Epidermal melanocyte (primary cell): ENCODE data around the gene SLIT1.

Source experiments
- DNase-seq: peaks from one replicate; pipeline ENCODE4 v3.0.0; 2011; ENCODE audit warnings: low spot score; ENCODE audit not compliant: insufficient read length

SLIT1 gene

DNA sequence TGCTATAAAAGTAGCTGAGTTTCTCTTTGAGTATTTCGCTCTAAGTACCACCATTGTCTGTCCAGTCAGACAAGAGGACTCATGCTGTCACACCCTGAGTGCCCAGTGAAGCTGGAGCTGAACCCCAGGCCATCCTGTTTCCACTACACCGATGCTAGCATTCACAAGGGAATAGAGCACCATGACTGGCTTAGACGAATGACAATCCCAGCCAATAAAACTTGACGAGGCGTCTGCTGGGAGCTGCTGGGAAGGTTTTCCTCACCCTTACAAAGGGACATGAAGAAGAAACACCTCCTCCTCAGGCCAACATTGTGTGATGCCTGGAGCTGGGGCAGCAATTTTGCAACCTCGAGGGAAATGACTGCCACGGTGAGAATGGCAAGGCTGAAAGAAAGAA is 17.5 kb upstream of the SLIT1 start:
- DNase-seq: no peak

- no peak for DNase-seq
These were observed 14.9 kb upstream of the SLIT1 start for GRCh38 chr10:97200616-97201015.

DNA sequence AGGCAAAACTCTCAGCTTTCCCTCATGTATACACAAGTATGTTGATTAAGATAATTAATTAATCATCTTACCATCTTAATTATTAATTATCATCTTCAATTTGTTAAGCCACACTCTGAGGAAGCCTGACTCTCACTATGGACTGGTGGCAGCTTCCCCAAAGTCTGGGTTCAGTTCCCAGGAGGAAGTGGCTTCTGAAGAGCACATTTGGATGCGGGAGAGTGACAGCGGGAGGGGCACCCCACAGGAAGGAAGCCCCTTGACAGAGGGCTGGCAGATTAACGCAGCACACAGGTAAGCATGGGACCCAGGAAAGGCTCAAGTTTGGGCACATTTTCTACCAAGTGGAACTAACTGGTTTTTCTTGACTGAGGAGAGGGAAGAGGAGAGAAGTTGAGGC is 13.4 kb upstream of the SLIT1 start:
- DNase-seq: no peak

- peak; percentile 69 for DNase-seq
These were observed 11.3 kb upstream of the SLIT1 start for GRCh38 chr10:97197030-97197500.

DNA sequence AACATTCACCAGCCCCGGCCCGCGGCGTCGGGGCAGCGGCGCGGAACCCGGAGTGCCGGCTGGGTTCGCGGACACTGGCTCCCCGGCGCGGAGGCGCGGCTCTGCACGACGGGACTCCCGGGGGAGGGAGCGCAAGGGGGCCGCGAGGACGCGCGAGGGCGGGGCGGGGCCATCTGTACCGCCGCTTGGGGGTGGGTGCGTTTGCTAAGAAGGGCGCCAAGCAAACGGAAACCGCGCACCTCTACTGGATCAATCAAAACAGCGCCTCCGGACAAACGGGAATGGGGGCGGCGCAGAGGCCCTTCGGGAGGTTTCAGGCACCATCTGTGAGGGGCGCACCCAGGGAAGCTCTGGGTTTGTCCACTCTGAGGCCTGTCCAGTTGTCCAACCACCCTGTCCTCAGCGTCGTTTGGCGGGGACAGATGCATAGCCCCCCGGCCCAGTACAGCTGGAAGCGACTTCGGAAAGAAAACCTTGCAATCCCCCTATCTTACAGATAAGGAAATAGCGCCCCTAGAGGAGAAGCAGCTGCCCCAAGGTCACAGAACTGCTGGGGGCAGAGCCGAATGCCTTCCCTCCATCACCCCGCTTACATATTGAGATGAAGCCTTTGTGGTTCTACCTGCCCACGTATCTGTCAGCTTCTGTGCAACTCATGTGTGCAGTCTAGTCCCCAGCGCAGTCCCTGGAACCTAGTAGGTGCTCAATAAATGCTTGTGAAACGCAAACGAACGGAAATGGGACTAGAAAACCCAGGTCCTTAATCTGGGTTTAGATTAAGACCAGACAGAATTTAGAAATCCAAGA is 10.7 kb upstream of the SLIT1 start:
- peak; percentile 50 for DNase-seq

GRCh38 chr10:97195706-97196222 is 10.0 kb upstream of the SLIT1 start:
- DNase-seq: no peak

DNA sequence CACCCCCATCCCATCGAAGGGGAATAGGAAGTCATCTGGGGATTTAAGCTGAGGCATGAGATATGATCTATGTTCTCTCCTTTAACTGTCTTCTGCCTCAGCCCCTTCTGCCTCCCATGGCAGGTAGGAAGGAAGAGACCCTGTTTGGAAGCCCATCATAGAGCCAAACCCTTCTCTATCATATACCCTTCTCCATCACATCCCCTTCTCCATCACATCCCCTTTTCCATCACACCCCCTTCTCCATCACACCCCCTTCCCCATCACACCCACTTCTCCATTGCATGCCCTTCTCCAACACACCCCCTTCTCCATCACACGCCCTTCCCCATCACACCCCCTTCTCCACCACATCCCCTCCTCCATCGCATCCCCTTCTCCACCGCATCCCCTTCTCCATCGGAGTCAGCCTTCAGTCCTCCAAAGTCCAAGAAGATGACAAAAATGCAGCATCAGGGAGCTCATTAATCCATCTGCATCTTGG is 7.2 kb upstream of the SLIT1 start:
- no peak for DNase-seq

- DNase-seq: no peak
These were observed 4.7 kb upstream of the SLIT1 start for GRCh38 chr10:97190450-97190849.

- no peak for DNase-seq
These were observed 2.5 kb upstream of the SLIT1 start for GRCh38 chr10:97188261-97188711.

GRCh38 chr10:97186911-97187310 is 1.2 kb upstream of the SLIT1 start:
- no peak for DNase-seq

DNA sequence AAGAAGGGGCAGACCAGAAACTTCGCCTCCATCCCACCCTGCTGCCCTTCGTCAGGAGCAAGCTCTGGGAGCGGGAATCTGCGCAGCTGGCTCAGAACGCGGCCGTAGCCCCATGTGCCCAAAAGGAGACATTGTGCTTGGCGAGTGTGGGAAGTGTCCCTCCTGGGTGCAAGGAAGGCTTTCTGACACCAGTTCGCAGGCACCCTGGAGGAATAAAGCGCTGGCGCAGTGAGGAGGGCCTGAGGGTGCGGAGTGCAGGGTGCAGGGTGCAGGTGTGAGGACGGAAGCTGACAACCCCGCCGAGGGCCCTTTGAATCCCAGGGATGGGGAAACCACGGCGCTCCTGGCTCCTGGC is 811 bp downstream of the SLIT1 start:
- DNase-seq: no peak

- no peak for DNase-seq
These were observed 2.4 kb downstream of the SLIT1 start for GRCh38 chr10:97183314-97183713.

DNA sequence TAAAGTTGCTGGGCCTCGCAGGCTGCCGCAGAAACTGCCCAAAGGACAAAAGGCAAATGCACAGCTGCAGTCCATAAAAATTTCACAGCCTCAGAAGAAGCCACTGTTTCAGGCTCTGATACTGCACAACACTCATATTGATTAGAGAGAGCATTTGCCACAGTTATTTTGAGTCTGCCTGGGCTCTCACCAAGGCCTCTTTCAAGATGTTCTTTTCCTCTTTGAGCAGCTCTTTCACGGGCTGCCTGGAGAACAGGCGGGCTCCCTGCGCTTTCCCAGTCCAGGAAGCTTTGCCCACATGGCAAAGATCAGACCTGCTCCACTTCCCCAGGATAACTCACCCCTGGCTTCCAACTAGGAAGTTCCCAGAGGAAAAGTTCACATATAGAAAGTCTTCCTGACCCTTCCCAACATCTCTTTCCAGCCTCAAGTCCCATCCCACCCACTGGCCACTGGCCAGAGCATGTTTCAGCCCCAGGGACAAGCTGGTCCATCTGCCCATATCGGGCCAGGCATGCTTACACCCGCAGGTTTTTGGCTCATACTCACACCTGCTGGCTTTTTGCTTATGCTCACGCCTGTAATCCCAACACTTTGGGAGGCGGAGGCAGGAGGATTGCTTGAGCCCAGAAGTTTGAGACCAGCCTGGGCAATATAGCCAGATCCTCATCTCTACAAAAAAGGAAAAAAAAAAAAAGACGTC is 3.3 kb downstream of the SLIT1 start:
- no peak for DNase-seq

GRCh38 chr10:97180986-97181385 is 4.8 kb downstream of the SLIT1 start:
- no peak for DNase-seq

- DNase-seq: no peak
These were observed 5.4 kb downstream of the SLIT1 start for GRCh38 chr10:97180363-97180755.

- no peak for DNase-seq
These were observed 5.9 kb downstream of the SLIT1 start for GRCh38 chr10:97179731-97180362.

DNA sequence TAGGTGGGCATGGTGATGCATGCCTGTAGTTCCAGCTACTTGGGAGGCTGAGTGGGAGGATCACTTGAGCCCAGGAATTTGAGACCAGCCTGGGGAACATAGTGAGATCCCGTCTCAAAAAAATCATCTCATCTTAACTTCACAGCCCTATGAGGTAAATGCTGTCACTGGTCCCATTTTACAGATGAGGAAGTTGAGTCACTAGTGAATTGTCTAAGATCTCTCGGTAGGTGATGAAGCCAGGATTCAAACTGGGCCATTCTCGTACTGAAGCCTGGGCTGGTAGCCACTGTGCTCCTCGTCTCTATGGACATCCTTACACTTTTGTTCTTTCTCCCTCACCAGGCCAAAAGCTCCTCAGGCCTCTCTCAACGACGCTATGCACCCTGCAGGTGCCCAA is 6.4 kb downstream of the SLIT1 start:
- no peak for DNase-seq

DNA sequence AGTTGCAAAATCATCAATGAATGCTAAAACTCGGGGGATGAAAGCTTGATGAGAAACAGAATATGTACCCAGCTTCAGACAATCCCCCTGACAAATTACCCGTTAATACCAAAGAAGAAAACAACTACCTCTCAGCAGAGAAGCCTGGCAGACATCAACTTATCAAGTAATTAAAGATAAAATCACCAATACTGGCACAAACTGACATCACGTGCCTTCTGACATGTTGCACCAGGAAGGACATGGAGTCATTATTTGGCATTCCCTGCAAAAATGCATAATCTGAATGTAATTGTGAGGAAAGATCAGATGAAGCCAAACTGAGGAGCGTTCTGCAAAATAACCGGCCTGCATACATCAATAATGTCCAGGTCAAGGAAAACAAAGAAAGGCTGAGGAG is 7.7 kb downstream of the SLIT1 start:
- DNase-seq: no peak

- DNase-seq: no peak
These were observed 9.5 kb downstream of the SLIT1 start for GRCh38 chr10:97176226-97176625.

DNA sequence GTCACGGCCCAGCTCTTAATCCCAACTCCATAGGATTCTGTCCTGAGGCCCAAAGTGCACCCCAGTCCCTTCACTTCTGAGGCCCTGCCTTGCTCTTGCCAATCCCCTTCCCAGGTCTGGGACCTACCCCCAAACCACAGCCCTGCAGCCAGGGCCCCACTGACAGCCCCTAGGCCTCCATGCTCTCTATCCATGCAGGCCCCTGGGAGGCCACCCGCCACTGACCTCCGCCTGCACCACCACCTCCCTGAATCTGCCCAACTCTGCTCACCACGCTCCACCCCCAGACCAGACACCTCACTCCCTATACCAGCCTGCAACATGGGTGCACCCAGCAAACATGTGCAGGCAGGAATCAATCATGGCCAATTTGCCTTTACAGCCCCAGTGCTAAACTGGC is 10.2 kb downstream of the SLIT1 start:
- no peak for DNase-seq

GRCh38 chr10:97174941-97175340 is 10.8 kb downstream of the SLIT1 start:
- no peak for DNase-seq

DNA sequence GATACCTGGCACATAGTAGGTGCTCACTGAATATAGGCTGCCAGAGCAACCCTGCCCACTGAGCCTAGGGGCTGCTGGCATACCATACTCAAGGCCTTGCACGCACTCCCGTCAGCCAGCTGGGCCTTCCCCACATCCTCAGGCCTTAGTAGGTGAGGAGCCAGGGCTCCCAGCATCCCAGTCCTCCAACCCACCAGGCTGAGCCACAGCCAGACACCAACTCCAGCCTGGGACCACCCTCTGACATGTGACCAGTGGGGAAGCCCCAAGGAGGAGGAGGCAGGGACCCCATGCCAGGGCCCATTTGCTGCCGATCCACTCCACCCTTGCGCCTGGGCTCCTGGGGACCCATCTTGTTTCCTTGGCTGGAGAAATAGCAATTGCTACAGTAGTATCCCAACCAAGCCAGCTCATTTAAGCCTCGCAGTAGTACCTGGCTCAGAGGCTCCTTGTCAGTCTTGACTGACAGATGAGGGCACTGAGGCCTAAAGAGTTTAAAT is 11.4 kb downstream of the SLIT1 start:
- no peak for DNase-seq
